ENCODE data around the gene VEGFA.

Gene VEGFA

DNA sequence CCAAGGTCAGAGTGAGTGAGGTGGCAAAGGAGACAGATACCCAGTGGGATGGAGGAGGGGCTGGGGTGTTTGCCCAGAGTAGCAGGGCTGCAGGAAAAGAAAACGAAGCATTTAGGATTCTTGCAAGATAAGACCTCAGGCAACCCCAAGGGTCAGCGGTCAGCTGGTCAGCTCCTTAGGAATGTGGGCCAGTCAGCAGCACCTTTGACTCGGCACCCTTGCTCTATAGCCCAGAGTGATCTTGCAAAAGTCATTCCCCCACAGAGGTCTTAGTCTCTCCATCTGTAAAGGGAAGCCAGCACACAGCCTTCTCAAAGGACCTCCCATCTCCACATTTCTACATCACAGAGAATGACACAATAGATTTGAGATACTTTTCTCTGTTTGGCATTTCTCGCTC, 56.7 kb downstream of the VEGFA start:
- no peak for DNase-seq

DNA sequence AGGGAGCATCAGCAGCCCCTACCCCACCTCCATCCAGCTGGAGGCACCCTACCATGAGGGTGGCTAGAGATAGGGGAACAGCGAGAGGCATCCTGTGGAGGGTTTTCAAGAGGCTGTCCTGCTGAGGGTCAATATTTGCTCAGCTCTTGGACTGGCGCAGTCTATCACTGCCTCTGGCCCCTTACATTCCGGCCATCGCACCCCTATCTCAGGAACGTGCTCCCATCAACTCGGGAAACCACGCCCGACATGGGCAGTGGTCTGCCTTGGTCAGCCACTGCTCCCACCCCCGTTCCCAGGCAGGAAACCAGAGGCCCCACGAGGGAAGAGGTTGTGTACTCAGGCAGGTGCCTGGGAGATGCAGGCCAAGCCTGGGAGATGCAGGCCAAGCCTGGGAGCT, 57.9 kb downstream of the VEGFA start:
- no peak for DNase-seq

DNA sequence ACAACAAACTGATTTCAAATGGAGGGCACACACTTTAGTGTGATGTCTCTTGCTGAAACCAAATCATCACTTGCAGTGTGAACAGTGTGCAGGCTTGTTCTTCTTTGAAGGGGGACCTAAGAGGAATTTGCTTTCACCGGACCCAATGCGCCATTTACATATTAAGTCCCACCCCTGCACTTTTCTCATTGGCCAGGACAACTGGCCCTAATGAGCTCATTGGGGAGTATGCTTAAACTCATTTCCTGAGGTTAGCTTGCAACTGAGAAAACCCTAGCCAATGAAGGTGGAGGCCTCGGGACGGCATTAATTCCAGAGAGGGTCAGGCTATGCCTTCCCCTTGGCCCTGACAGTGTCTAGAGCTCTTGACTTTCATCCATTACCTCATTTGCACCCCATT, 58.7 kb downstream of the VEGFA start:
- DNase-seq: no peak

DNA sequence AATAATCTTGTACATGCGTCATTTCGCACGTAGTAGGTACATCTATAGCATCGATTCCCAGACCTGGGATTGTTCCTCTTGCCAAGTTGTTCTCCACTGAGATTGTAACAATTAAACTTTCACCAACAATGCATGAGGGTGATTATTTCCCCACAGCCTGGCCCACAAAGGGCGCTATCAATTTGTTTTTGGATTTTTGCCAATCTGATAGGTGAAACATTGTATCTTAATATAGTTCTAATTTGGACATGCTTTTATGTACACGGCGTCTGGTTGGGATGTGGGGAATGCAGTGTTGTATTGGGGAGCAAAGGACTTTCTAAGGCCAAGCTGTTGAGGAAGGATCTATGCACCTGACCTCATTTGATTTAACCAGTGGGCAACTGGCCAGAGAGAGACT, 59.5 kb downstream of the VEGFA start:
- DNase-seq: no peak

DNA sequence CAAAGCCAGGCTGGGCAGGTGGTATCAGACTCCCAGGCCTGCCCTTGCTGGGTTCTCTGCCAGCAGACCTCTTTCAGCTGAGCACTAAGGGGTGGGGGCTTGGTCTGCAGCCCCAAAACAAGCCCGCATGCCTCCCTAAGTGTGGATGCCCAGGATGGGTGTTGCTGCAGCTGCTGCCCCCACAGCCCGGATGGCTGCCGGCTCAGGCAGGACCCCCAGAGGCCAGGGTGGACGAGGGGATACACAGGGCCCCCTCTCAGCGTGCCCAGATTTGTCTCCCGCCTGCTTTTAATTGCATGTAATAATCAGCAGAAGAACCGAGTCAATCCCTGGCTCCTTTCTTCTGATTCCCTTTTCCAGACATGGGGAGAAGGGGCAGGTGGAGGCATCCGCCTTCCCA, 60.8 kb downstream of the VEGFA start:
- no peak for DNase-seq

DNA sequence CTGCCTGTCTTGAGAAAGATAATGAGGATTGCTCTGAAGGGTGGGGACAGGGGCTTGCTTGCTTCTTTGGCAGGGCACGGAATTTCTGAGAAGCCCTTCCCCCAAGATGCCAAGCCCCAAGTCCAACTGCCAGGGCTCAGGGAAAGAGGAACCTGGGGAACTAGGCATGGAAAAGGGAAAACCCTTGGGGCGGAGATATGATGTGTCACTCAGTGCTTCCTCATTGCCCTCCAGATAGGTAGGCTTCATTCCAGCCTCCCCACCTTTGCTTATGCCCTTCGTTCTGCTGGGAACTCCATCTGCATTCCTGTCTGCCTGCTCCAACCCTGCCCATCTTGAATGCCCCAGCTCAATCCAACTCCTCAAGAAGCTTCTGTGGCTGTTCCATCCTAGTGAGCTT, 61.2 kb downstream of the VEGFA start:
- no peak for DNase-seq

DNA sequence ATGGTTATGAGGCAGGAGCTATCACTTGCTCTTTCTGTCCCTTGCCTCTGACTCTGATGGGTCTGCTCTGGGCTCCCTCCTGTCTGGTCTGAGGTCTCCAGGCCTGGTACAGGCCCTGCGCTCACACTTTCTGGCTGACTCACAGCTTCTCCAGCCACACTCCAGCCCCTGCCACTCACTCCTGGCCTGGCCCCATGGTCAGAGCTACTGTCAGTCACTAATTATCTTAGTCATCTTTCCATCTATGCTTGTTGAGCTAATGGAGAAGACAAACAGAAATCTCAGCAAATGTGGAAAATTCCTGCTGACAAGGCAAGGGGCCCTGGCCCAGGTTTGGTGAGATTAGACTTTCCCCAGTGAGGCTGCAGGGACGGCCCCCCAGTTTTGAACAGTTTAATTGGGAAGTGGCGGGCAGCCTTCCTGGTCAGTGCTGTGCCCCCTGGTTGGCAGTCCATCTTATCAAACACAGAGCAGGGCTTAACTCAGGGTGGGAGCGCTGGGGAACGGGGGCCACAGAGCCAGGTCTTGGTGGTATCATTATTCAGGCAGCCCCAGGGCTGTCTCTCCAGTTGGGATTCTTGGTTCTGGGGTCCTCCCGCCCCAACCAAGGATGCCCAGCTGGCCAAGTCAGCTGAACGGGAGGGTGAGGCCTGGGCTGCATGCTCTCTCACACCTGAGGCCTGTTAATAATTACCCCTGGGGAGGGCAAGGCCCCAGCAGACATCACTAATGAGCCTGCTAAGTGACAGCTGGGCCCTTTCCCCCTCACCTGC, 63.4 kb downstream of the VEGFA start:
- no peak for DNase-seq

DNA sequence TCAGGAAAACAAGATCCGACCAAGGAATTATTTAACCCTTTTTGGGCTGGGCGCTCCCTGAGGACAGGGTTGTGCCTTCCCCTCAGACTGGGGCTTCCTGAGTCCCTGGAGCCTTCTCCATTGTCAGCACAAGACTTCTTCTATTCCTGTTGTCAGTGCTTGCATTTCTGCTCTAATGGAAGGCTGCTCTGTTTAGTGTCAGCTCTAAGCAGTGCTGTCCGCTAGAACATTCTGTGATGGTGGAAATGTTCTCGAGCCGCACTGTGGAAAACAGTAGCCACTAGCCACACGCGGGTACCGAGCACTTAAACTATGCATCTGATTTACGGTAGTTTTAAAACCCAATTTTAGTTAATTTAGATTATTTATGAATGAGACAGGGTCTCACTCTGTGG, 64.0 kb downstream of the VEGFA start:
- no peak for DNase-seq

DNA sequence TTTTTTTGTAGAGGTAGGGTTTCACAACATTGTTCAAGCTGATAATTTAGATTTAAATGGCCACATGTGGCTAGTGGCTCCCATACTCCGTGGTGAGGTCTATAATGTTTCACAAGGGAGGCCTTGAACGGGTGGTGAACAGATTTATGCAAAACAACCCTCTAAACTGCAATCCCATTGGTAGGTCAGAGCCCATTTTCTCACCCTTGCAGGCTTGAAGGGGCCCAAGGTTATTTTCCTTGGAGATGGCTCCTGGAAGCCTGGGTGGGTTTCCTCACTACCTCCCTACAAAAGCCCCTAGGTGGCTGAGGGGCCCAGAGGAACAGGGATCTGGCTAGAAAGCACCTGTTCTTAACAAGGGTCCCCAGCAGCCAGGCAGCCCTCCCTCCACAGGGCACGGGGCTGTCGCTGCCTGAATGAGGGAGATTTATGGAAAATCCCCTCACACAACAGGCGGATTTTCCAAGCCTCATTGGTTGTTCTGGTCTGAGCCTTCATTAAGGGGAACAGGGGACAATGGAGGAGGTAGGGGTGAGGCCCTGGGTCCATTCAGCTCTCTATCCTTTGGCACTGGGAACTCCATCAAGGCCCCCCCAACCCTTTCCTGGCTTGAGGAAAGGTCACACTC, 64.6 kb downstream of the VEGFA start:
- DNase-seq: peak; percentile 19

DNA sequence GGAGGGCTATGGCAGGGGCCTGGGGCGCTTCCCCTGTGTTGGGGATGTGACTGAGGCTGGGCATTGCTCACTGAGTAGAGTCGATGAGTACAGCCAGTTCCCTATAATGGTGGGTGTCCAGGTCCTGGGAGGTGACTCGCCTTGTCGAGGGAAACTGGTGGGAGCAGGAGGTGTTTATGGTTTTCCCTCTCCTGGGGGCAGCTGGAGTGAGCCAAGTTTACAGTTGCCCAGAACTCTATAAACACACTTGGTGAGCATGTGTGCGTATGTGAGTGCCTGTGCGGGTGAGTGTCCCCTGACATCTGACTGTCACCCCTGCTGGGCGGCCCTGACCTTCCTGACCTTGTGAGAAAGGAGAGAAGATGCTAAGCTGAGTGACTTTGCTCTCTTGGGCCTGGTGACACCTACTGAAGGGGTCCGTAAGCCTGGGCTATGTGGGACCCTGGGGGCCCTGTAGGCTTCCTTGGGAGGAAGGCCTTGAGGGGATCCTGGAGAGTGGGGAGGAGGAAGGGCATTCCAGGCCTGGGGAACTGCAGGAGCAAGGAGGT, 65.9 kb downstream of the VEGFA start:
- no peak for DNase-seq
